Activated T-helper 1 cell treated with Interleukin-2 at 50 U/mL for 16 hours (primary cell): Measurements from ENCODE around the gene CCDC148.

Experiments used
- DNase-seq: peaks from one replicate; pipeline ENCODE4 v3.0.0-alpha.2; 2020; ENCODE audit warnings: low read depth

CCDC148 gene

GRCh38 chr2:158432117-158432516 is 24.4 kb downstream of the CCDC148 start:
- DNase-seq, result no peak

- no peak for DNase-seq
Measured at GRCh38 chr2:158414538-158414937, 42.0 kb downstream of the CCDC148 start.

- DNase-seq, result no peak
Measured at GRCh38 chr2:158413581-158413980, 43.0 kb downstream of the CCDC148 start.

GRCh38 chr2:158412206-158412605 is 44.3 kb downstream of the CCDC148 start:
- no peak for DNase-seq

- no peak for DNase-seq
Measured at GRCh38 chr2:158411748-158412147, 44.8 kb downstream of the CCDC148 start.

- no peak for DNase-seq
Measured at GRCh38 chr2:158410132-158410531, 46.4 kb downstream of the CCDC148 start.

- no peak for DNase-seq
Measured at GRCh38 chr2:158407031-158407430, 49.5 kb downstream of the CCDC148 start.

- no peak for DNase-seq
Measured at GRCh38 chr2:158405341-158405740, 51.2 kb downstream of the CCDC148 start.

GRCh38 chr2:158403237-158403636 is 53.3 kb downstream of the CCDC148 start:
- no peak for DNase-seq

GRCh38 chr2:158402665-158403064 is 53.9 kb downstream of the CCDC148 start:
- no peak for DNase-seq

GRCh38 chr2:158395166-158395565 is 61.4 kb downstream of the CCDC148 start:
- no peak for DNase-seq

GRCh38 chr2:158394453-158394852 is 62.1 kb downstream of the CCDC148 start:
- DNase-seq, result no peak

GRCh38 chr2:158393886-158394285 is 62.7 kb downstream of the CCDC148 start:
- DNase-seq, result no peak

- DNase-seq, result no peak
Measured at GRCh38 chr2:158392687-158393086, 63.9 kb downstream of the CCDC148 start.

GRCh38 chr2:158391876-158392275 is 64.7 kb downstream of the CCDC148 start:
- DNase-seq, result no peak

GRCh38 chr2:158391361-158391760 is 65.2 kb downstream of the CCDC148 start:
- no peak for DNase-seq

- DNase-seq, result no peak
Measured at GRCh38 chr2:158388159-158388558, 68.4 kb downstream of the CCDC148 start.

- DNase-seq, result no peak
Measured at GRCh38 chr2:158385646-158386045, 70.9 kb downstream of the CCDC148 start.

GRCh38 chr2:158381978-158382377 is 74.6 kb downstream of the CCDC148 start:
- no peak for DNase-seq

GRCh38 chr2:158381205-158381604 is 75.3 kb downstream of the CCDC148 start:
- no peak for DNase-seq

GRCh38 chr2:158380746-158381145 is 75.8 kb downstream of the CCDC148 start:
- no peak for DNase-seq

GRCh38 chr2:158378926-158379325 is 77.6 kb downstream of the CCDC148 start:
- no peak for DNase-seq

- no peak for DNase-seq
Measured at GRCh38 chr2:158366342-158366741, 90.2 kb downstream of the CCDC148 start.

GRCh38 chr2:158359846-158360245 is 96.7 kb downstream of the CCDC148 start:
- DNase-seq, result no peak

- no peak for DNase-seq
Measured at GRCh38 chr2:158357699-158358098, 98.9 kb downstream of the CCDC148 start.
